HTERT RPE-1 (cell line): ENCODE measurements around the gene ASPG.

ENCODE experiments used
- in situ Hi-C: fragments of 300-500 bp; cut with MboI; formaldehyde crosslinking; loops from 4 replicates; pipeline ENCODE4 v1.14.3; 2020; ENCODE audit warnings: low sequenced_read_pairs

ASPG gene

GRCh38 chr14:104104076-104104901, 18.8 kb downstream of the ASPG start:
- in situ Hi-C loops: no loop called here

- in situ Hi-C loops: no loop called here
These were observed 19.7 kb downstream of the ASPG start for GRCh38 chr14:104105071-104105821.

GRCh38 chr14:104105822-104106470, 20.4 kb downstream of the ASPG start:
- in situ Hi-C loops: no loop called here

- in situ Hi-C loops: no loop called here
These were observed 21.0 kb downstream of the ASPG start for GRCh38 chr14:104106471-104106991.

- in situ Hi-C loops: no loop called here
These were observed 21.6 kb downstream of the ASPG start for GRCh38 chr14:104107101-104107581.

GRCh38 chr14:104107611-104108569, 22.4 kb downstream of the ASPG start:
- in situ Hi-C loops: no loop called here

- in situ Hi-C loops: no loop called here
These were observed 23.4 kb downstream of the ASPG start for GRCh38 chr14:104108570-104109541.

GRCh38 chr14:104109731-104110361, 24.3 kb downstream of the ASPG start:
- in situ Hi-C loops: no loop called here

GRCh38 chr14:104110491-104111209, 25.1 kb downstream of the ASPG start:
- in situ Hi-C loops: no loop called here

GRCh38 chr14:104111301-104112112, 26.0 kb downstream of the ASPG start:
- in situ Hi-C loops: no loop called here

GRCh38 chr14:104112113-104112505, 26.6 kb downstream of the ASPG start:
- in situ Hi-C loops: no loop called here

- in situ Hi-C loops: no loop called here
These were observed 27.4 kb downstream of the ASPG start for GRCh38 chr14:104112609-104113571.

GRCh38 chr14:104113631-104114420, 28.3 kb downstream of the ASPG start:
- in situ Hi-C loops: no loop called here

GRCh38 chr14:104114421-104115130, 29.1 kb downstream of the ASPG start:
- in situ Hi-C loops: no loop called here
